Fibroblast of the aortic adventitia (primary cell): ENCODE results near the gene TOPAZ1. TPM values are rescaled to one million over a fixed set of nuclear protein-coding genes. Genes with fewer than 3 reads are reported as not detected.

ENCODE experiments used
- DNase-seq: peaks from one replicate; pipeline ENCODE4 v3.0.0-alpha.2; 2010; ENCODE audit warnings: low read depth
- H3K4me3 ChIP-seq: 2 replicates; pipeline ENCODE4 v1.5.1; 2011; ENCODE audit warnings: low read depth, mild to moderate bottlenecking, control low read depth, low read length, moderate library complexity
- total RNA-seq: library from RNA; depleted of rRNA; stranded (reverse); fragments of >200 nt; gene quantifications from 2 replicates; pipeline ENCODE4 v1.2.3, GENCODE V29; 2012; ENCODE audit warnings: low replicate concordance
- TF ChIP-seq, protein P1 (sequence below): IDR thresholded peaks from 2 replicates; pipeline ENCODE4 v1.5.1; 2011; ENCODE audit warnings: mild to moderate bottlenecking, low read length, control low read depth, inconsistent platforms; ENCODE audit not compliant: insufficient read depth

Gene TOPAZ1
- total RNA-seq, 1 donor = not detected

DNA sequence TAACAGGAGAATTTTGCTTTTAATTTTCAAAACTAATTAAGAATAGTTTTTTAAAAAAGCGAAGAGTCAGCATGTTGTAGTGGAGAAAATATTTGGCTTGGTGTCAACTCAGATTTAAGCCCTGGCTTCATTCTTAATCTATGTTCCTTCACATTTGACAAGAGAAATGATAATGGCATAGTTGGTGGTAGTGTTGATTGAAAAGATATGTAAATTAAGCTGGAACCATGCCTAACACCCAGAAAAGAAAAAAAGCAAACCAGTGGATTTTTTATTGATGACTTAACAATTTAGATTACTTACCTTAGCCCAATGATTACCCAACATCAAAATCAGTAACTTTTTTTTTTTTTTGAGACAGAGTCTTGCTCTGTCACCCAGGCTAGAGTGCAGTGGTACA is 124.3 kb downstream of the TOPAZ1 start:
- TF ChIP-seq, protein P1, sequence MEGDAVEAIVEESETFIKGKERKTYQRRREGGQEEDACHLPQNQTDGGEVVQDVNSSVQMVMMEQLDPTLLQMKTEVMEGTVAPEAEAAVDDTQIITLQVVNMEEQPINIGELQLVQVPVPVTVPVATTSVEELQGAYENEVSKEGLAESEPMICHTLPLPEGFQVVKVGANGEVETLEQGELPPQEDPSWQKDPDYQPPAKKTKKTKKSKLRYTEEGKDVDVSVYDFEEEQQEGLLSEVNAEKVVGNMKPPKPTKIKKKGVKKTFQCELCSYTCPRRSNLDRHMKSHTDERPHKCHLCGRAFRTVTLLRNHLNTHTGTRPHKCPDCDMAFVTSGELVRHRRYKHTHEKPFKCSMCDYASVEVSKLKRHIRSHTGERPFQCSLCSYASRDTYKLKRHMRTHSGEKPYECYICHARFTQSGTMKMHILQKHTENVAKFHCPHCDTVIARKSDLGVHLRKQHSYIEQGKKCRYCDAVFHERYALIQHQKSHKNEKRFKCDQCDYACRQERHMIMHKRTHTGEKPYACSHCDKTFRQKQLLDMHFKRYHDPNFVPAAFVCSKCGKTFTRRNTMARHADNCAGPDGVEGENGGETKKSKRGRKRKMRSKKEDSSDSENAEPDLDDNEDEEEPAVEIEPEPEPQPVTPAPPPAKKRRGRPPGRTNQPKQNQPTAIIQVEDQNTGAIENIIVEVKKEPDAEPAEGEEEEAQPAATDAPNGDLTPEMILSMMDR = no peak
- H3K4me3 ChIP-seq = no peak overlapping the region
- no peak for DNase-seq

DNA sequence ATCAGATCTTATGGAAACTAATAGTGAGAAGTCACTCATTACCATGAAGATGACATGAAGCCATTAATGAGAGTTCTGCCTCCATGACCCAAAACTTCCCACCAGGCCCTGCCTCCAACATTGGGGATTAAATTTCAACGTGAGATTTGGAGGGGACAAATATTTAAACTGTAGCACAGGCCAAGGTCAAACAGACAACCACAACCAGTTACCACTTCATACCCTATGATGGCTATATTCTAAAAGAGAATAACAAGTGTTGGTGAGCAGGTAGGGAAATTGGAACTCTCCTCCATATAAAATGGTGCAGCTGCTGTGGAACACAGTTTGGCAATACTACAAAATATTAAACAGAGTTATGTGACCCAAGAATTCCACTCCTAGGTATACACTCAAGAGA is 133.8 kb downstream of the TOPAZ1 start:
- TF ChIP-seq, protein P1 = no peak
- no peak overlapping the region for H3K4me3 ChIP-seq
- no peak for DNase-seq

Other genes starting within 250 kb of the TOPAZ1 start
- 13.2 and 33.3 TPM in 2 replicates for gene TCAIM, start 96.9 kb downstream of the TOPAZ1 start, total RNA-seq
- gene ZNF445, start 235.8 kb downstream of the TOPAZ1 start, total RNA-seq = 12.1 and 14.3 TPM in 2 replicates